ENCODE results near the gene ARIH1.

- no peak for TF ChIP-seq CTCF (conservative IDR thresholded peaks at IDR 0.05; ENCODE audit: low read depth, low read length)
- TF ChIP-seq, protein P1, sequence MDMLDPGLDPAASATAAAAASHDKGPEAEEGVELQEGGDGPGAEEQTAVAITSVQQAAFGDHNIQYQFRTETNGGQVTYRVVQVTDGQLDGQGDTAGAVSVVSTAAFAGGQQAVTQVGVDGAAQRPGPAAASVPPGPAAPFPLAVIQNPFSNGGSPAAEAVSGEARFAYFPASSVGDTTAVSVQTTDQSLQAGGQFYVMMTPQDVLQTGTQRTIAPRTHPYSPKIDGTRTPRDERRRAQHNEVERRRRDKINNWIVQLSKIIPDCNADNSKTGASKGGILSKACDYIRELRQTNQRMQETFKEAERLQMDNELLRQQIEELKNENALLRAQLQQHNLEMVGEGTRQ (IDR thresholded peaks at IDR 0.05; ENCODE audit: low read depth, low read length) = no peak
- no peak for TF ChIP-seq FOS (IDR thresholded peaks at IDR 0.05; ENCODE audit: low read depth, low read length)
- no peak for TF ChIP-seq MXI1 (IDR thresholded peaks at IDR 0.05; ENCODE audit: borderline replicate concordance, low read depth, low read length)
- TF ChIP-seq MAFK (IDR thresholded peaks at IDR 0.05; ENCODE audit: low read depth, low read length) = no peak
- no peak for TF ChIP-seq POLR2A (IDR thresholded peaks at IDR 0.05; ENCODE audit: low read depth, low read length)
- TF ChIP-seq MAZ (IDR thresholded peaks at IDR 0.05; ENCODE audit: borderline replicate concordance, low read depth, low read length) = no peak
- TF ChIP-seq, protein P2, sequence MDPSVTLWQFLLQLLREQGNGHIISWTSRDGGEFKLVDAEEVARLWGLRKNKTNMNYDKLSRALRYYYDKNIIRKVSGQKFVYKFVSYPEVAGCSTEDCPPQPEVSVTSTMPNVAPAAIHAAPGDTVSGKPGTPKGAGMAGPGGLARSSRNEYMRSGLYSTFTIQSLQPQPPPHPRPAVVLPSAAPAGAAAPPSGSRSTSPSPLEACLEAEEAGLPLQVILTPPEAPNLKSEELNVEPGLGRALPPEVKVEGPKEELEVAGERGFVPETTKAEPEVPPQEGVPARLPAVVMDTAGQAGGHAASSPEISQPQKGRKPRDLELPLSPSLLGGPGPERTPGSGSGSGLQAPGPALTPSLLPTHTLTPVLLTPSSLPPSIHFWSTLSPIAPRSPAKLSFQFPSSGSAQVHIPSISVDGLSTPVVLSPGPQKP (IDR thresholded peaks at IDR 0.05; ENCODE audit: borderline replicate concordance, low read depth, low read length) = no peak
- no peak for TF ChIP-seq RAD21 (IDR thresholded peaks at IDR 0.05; ENCODE audit: low read length)
- TF ChIP-seq CEBPB (IDR thresholded peaks at IDR 0.05; ENCODE audit: low read depth, low read length) = no peak
- no peak for TF ChIP-seq SMC3 (IDR thresholded peaks at IDR 0.05; ENCODE audit: low read depth, low read length)
- no peak for TF ChIP-seq NFE2L2 (IDR thresholded peaks at IDR 0.05; ENCODE audit: low read depth, low read length)
- TF ChIP-seq CHD1 (IDR thresholded peaks at IDR 0.05; ENCODE audit: low read depth, low read length) = no peak
- no peak for TF ChIP-seq RFX5 (IDR thresholded peaks at IDR 0.05; ENCODE audit: low read depth, low read length)
Observed at GRCh38 chr15:72592676-72593075, 118.5 kb downstream of the ARIH1 start.

Data from IMR-90 (cell line).